ENCODE results near the gene HMGXB3.

GRCh38 chr5:150016537-150016936 lies 16.0 kb downstream of the HMGXB3 start:
- TF ChIP-seq CTCF (IDR thresholded peaks at IDR 0.05) (no peak), POLR2A (IDR thresholded peaks at IDR 0.05; ENCODE audit: low read depth) (no peak), EP300 (IDR thresholded peaks at IDR 0.05) (no peak)
